ENCODE data around the gene DHCR24.

DNA sequence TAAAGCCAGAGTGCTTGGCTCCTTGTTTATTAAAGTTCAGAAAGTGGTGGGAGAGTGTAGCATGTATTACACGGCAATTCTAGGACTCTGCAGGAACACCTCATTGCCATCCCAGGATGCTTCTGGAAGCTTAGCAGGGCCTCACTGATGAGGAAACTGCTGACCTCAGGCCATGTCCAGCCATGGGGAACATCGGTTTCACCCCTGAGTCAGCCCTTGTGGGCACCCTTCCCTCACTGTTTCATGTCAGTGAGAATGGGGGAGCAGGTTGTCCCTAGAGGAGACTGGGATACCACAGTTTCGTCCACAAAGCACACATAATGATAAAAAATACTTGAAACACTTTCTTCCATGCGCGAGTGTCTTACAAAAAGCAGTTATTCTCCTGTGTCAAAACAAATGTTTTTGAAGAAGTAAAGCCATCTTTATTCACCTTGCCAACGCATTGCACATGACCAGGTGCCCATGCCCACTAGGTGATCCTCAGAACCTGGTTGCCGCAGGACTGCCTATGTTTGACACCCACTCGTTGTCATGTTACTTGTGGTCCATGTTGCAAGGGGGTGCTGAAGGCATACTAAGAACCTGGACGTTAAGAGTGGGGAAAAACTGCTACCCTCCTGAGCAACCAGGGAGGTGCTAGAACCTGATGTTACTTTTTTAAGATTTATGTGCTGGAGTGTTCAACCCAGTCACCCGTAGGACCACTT lies 44.6 kb downstream of the DHCR24 start:
- TF ChIP-seq CTCF (IDR thresholded peaks at IDR 0.05; ENCODE audit: extremely low read depth in 1 of 2, insufficient read depth in 1 of 2, low read depth in 1 of 2, low read length in 2 of 2): no peak
- TF ChIP-seq EZH2 (IDR thresholded peaks at IDR 0.05; ENCODE audit: borderline replicate concordance, low read depth, low read length, severe bottlenecking): no peak
- no peak for TF ChIP-seq FOS (IDR thresholded peaks at IDR 0.05; ENCODE audit: borderline replicate concordance, insufficient read depth, low read length)
- TF ChIP-seq, protein P1, sequence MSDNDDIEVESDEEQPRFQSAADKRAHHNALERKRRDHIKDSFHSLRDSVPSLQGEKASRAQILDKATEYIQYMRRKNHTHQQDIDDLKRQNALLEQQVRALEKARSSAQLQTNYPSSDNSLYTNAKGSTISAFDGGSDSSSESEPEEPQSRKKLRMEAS (IDR thresholded peaks at IDR 0.05; ENCODE audit: insufficient read depth, insufficient read length): no peak
- TF ChIP-seq POLR2AphosphoS5 (IDR thresholded peaks at IDR 0.05; ENCODE audit: insufficient read depth, low read depth, low read length): no peak
- no peak for TF ChIP-seq POLR2A (IDR thresholded peaks at IDR 0.05; ENCODE audit: low read depth, low read length)
- no peak for TF ChIP-seq JUN (IDR thresholded peaks at IDR 0.05; ENCODE audit: borderline replicate concordance, insufficient read depth, insufficient read length, low read depth)

Measured in endothelial cell of umbilical vein (primary cell).